HCT116 (cell line): ENCODE data around the gene SCN7A.

ENCODE experiments used
- CBX3 ChIP-seq: IDR thresholded peaks from 2 replicates; pipeline ENCODE4 v1.6.1; 2012; ENCODE audit warnings: low read depth
- CTCF ChIP-seq, 3 experiments: fragments of 200-600 bp in 1 of 3; sonication (generic) in 1 of 3; IDR thresholded peaks in 2 of 3; conservative IDR thresholded peaks in 1 of 3; 2 replicates each; pipeline ENCODE4 v1.5.1; 2012 to 2017; ENCODE audit warnings: low read depth in 2 of 3, low read length in 2 of 3, antibody characterized with exemption in 1 of 3, borderline replicate concordance in 1 of 3, control low read depth in 1 of 3, mild to moderate bottlenecking in 1 of 3, mixed read lengths in 1 of 3, mixed run types in 1 of 3, moderate library complexity in 1 of 3; ENCODE audit not compliant: insufficient read depth in 1 of 3
- EGR1 ChIP-seq: IDR thresholded peaks from 2 replicates; pipeline ENCODE4 v1.6.1; 2012; ENCODE audit warnings: low read depth
- EZH2 ChIP-seq: fragments of 200-600 bp; sonication (generic); IDR thresholded peaks from 2 replicates; pipeline ENCODE4 v1.6.1; 2017; ENCODE audit warnings: antibody characterized with exemption, mixed run types
- EZH2phosphoT487 ChIP-seq: fragments of 200-600 bp; IDR thresholded peaks from 2 replicates; pipeline ENCODE4 v1.6.1; 2018; ENCODE audit warnings: antibody characterized with exemption, borderline replicate concordance
- POLR2A ChIP-seq: IDR thresholded peaks from 2 replicates; pipeline ENCODE4 v1.7.0; 2011; ENCODE audit warnings: borderline replicate concordance; ENCODE audit not compliant: insufficient read depth, insufficient read length; ENCODE audit errors: extremely low read depth
- POLR2AphosphoS5 ChIP-seq: IDR thresholded peaks from 2 replicates; pipeline ENCODE4 v1.6.1; 2011; ENCODE audit warnings: mild to moderate bottlenecking, low read depth, low read length, moderate library complexity
- RAD21 ChIP-seq: IDR thresholded peaks from 2 replicates; pipeline ENCODE4 v1.6.1; 2012; ENCODE audit warnings: low read depth, mild to moderate bottlenecking
- ZNF274 ChIP-seq: fragments of 200-500 bp; sonication (Bioruptor generic); IDR thresholded peaks from 2 replicates; pipeline ENCODE4 v1.6.1; 2014; ENCODE audit warnings: mild to moderate bottlenecking, low read depth, low read length, inconsistent platforms

DNA sequence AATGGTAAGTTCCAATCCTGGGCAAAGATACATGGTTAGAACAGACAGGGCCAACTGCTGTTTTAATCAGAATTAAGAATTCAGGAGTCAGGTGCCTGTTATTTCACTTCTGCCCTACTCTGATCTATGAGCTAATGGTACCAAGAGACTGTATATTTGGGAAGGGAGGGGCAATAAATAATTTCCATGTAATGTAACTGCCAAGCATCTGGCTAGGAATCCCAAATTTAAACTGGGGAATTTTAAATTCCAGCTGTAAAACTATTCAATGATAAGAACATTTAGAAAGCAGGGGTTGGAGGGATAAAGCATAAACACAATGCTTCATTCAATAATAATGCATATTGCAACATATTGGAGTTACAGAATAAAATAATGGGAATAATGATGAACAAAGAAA is 49.7 kb downstream of the SCN7A start:
- no peak for TF ChIP-seq EZH2
- TF ChIP-seq CTCF (IDR thresholded peaks at IDR 0.05 in 2 of 3, conservative IDR thresholded peaks at IDR 0.05 in 1 of 3; ENCODE audit: borderline replicate concordance in 1 of 3, insufficient read depth in 1 of 3, low read depth in 2 of 3, low read length in 2 of 3), result no peak
- TF ChIP-seq EZH2phosphoT487, result no peak
- TF ChIP-seq CBX3, result no peak
- no peak for TF ChIP-seq POLR2AphosphoS5
- TF ChIP-seq EGR1, result no peak
- no peak for TF ChIP-seq RAD21
- TF ChIP-seq ZNF274, result no peak
- no peak for TF ChIP-seq POLR2A
